Testis (tissue), 2 donors: ENCODE results near the gene ARHGAP23.

ENCODE experiments used
- CTCF ChIP-seq, 3 experiments: fragments of 450-650 bp in 2 of 3; fragments of 200-600 bp in 1 of 3; sonication (generic) in 1 of 3; IDR thresholded peaks; one replicate each; pipeline ENCODE4 v1.5.1; 2016 to 2019; ENCODE audit warnings: antibody characterized with exemption in 3 of 3, mild to moderate bottlenecking in 2 of 3, moderate library complexity in 1 of 3
- POLR2A ChIP-seq: fragments of 450-650 bp; IDR thresholded peaks from one replicate; pipeline ENCODE4 v1.6.1; 2017; ENCODE audit warnings: antibody characterized with exemption, mild to moderate bottlenecking, moderate library complexity

- no peak for TF ChIP-seq CTCF (IDR thresholded peaks at IDR 0.05)
- no peak for TF ChIP-seq POLR2A
Measured at GRCh38 chr17:38508570-38508950, 80.3 kb downstream of the ARHGAP23 start.
